OCI-LY3 (cell line): ENCODE measurements around the gene PGP.
A peak's percentile ranks its signal among the peaks of the same experiment; 100 is the strongest.

ENCODE experiments used
- H2AFZ ChIP-seq: fragments of 200-600, 300-600 bp; shearing (Covaris generic); 2 replicates; pipeline ENCODE4 v1.6.0; 2014; ENCODE audit warnings: antibody characterized with exemption, low read depth, low read length
- H3K27ac ChIP-seq: fragments of 200-600, 300-600 bp; sonication (generic); 2 replicates; pipeline ENCODE4 v1.5.1; 2014; ENCODE audit warnings: mild to moderate bottlenecking, low read length, moderate library complexity, mixed read lengths
- H3K27me3 ChIP-seq: fragments of 200-600, 300-600 bp; sonication (generic); 2 replicates; pipeline ENCODE4 v1.6.1; 2014; ENCODE audit warnings: low read depth, low read length, mixed read lengths
- H3K36me3 ChIP-seq: fragments of 200-600, 300-600 bp; sonication (generic); replicated peaks from 2 replicates; pipeline ENCODE3; 2014; ENCODE audit warnings: low read depth, low read length, mixed read lengths
- H3K4me1 ChIP-seq: fragments of 300-600, 200-600 bp; sonication (generic); 2 replicates; pipeline ENCODE4 v1.6.1; 2014; ENCODE audit warnings: low read length, mixed read lengths
- H3K4me2 ChIP-seq: fragments of 200-600, 300-600 bp; sonication (generic); 2 replicates; pipeline ENCODE4 v1.6.1; 2014; ENCODE audit warnings: low read length, mixed read lengths
- H3K4me3 ChIP-seq: fragments of 300-600, 200-600 bp; sonication (generic); 2 replicates; pipeline ENCODE4 v1.5.1; 2014; ENCODE audit warnings: antibody characterized with exemption, mild to moderate bottlenecking, low read length, moderate library complexity
- H3K79me2 ChIP-seq: fragments of 300-600, 200-600 bp; shearing (Covaris generic); 2 replicates; pipeline ENCODE4 v1.6.1; 2014; ENCODE audit warnings: mild to moderate bottlenecking, low read length, mixed read lengths
- H3K9ac ChIP-seq: fragments of 300-600, 200-600 bp; shearing (Covaris generic); 2 replicates; pipeline ENCODE4 v1.6.0; 2014; ENCODE audit warnings: mild to moderate bottlenecking, low read length, moderate library complexity
- H3K9me3 ChIP-seq: fragments of 200-600, 300-600 bp; shearing (Covaris generic); 2 replicates; pipeline ENCODE4 v1.6.1; 2014; ENCODE audit warnings: low read length, mixed read lengths; ENCODE audit not compliant: insufficient read depth
- H4K20me1 ChIP-seq: fragments of 200-600, 300-600 bp; sonication (generic); 2 replicates; pipeline ENCODE4 v1.6.1; 2016; ENCODE audit warnings: low read length, mixed read lengths; ENCODE audit not compliant: insufficient read depth
- EZH2phosphoT487 ChIP-seq: fragments of 200-600 bp; shearing (Covaris generic); IDR thresholded peaks from 2 replicates; pipeline ENCODE4 v1.6.1; 2018; ENCODE audit warnings: antibody characterized with exemption, mixed run types, low read depth
- TF ChIP-seq, protein P1 (sequence below): fragments of 200-600, 300-600 bp; sonication (generic); IDR thresholded peaks from 2 replicates; pipeline ENCODE4 v1.5.1; 2014; ENCODE audit warnings: antibody characterized with exemption, low read length, low read depth

PGP gene

DNA sequence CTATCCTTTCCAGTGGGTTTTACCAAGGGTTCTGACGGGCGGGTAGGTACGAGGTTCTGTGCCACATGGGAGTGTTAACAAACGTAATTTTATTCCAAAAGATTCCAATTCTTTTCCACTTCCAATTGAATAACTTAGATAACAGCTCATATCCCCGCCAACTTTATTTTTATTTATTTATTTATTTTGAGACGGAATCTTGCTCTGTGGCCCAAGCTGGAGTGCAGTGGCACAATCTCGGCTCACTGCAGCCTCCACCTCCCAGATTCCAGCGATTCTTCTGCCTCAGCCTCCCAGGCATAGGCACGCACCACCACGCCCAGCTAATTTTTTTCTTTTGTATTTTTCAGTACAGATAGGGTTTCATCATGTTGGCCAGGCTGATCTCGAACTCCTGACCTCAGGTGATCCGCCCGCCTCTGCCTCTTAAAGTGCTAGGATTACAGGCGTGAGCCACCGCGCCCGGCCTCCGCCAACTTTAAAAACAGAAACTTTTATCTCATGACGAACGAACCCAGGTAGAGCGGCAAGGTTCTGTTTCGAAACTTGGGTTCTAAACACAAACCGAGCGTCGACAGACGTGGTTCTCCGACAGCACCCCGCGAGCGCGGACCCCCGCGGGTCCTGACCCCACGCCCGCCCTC lies 36.1 kb upstream of the PGP start:
- peak overlapping the region; percentile 72 for H3K9ac ChIP-seq
- H3K4me1 ChIP-seq: peaks cover 32% of the 10 kb centered on the region
- peaks cover 19% of the 10 kb centered on the region for H3K36me3 ChIP-seq
- H3K79me2 ChIP-seq: peaks cover 31% of the 10 kb centered on the region
- H2AFZ ChIP-seq: no peak overlapping the region
- peaks cover 20% of the 10 kb centered on the region for H4K20me1 ChIP-seq
- H3K4me2 ChIP-seq: peak overlapping the region; percentile 100
- no peaks in the 10 kb centered on the region for H3K9me3 ChIP-seq
- peak overlapping the region; percentile 92 for H3K4me3 ChIP-seq
- no peaks in the 10 kb centered on the region for H3K27me3 ChIP-seq
- H3K27ac ChIP-seq: peak overlapping the region; percentile 74
- TF ChIP-seq, protein P1, sequence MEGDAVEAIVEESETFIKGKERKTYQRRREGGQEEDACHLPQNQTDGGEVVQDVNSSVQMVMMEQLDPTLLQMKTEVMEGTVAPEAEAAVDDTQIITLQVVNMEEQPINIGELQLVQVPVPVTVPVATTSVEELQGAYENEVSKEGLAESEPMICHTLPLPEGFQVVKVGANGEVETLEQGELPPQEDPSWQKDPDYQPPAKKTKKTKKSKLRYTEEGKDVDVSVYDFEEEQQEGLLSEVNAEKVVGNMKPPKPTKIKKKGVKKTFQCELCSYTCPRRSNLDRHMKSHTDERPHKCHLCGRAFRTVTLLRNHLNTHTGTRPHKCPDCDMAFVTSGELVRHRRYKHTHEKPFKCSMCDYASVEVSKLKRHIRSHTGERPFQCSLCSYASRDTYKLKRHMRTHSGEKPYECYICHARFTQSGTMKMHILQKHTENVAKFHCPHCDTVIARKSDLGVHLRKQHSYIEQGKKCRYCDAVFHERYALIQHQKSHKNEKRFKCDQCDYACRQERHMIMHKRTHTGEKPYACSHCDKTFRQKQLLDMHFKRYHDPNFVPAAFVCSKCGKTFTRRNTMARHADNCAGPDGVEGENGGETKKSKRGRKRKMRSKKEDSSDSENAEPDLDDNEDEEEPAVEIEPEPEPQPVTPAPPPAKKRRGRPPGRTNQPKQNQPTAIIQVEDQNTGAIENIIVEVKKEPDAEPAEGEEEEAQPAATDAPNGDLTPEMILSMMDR: no peak
- TF ChIP-seq EZH2phosphoT487: no peak

DNA sequence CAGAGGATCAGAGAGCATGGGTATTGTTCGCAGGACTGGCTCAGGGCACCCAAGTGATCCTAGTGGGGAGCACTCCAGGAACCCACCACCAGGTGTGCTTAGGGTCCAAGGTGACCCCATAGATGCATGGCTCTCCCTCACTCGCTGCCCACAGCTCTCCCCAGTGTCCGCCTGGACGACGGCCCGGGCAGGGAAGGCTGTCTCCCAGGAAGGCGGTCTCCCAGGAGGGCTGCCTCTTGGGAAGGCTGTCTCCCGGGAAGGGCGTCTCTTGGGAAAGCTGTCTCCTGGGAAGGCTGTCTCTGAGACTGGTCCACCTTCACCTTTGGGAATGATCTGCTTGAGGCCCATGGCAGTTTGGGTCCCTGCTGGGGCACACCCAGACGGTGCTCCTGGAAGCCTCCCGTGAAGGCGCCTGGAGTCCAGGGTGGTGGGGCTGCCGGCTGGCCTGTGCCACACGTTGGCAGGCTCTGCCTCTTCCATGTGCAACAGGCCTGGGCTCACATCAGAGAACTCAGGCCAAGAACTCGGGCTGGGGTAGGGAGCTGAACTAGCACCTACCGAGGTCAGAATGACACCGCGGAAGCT lies 31.8 kb upstream of the PGP start:
- Histone ChIP-seq H4K20me1 (no peaks in the 10 kb centered on the region), H2AFZ (no peak overlapping the region), H3K36me3 (peaks cover 23% of the 10 kb centered on the region), H3K79me2 (peaks cover 24% of the 10 kb centered on the region), H3K4me3 (no peak overlapping the region), H3K9ac (no peak overlapping the region), H3K27me3 (no peaks in the 10 kb centered on the region), H3K27ac (no peak overlapping the region), H3K4me2 (no peak overlapping the region), H3K9me3 (no peaks in the 10 kb centered on the region), H3K4me1 (peaks cover 6% of the 10 kb centered on the region)
- TF ChIP-seq, protein P1: no peak
- TF ChIP-seq EZH2phosphoT487: no peak

DNA sequence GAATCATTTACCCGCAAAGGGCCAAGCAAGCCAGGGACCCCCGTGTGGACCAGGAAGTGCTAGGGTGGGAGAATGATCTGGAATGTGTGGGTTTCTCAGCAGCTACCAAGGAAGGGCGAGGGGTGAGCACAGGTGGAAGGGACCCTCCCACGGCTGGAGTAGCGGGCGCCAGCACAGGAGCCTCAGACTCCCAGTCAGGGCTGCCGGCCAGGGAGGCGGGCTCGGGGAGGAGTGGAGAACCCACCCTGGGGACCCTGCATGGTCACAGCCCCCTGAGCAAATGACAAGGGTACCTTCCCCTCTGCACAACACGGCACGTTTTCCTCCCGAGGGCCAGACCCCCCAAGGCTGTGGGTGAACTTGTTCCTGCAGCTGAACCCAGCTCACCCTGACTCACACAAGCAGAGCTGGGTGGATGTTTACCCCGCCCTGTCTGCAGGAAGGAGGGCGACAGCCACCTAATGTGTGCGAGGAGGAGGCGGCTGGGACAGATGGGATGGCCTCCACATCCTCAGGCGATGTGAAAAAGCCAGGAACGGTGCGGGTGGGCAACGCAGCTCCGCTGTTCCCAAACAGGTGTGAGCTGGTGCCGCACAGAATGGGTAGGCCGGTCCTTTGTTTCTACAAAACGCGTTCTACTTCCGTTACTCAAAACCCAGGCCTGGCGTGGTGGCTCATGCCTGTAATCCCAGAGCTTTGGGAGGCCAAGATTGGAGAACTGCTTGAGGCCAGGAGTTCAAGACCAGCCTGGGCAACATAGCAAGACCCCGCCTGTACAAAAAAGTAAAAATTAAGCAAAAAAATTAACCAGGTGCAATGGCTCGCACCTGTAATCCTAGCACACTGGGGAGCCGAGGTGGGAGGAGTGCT lies 30.5 kb upstream of the PGP start:
- Histone ChIP-seq H3K4me3 (no peak overlapping the region), H3K9ac (no peak overlapping the region), H3K4me2 (no peak overlapping the region), H3K79me2 (peaks cover 16% of the 10 kb centered on the region), H3K27me3 (no peaks in the 10 kb centered on the region), H3K36me3 (peaks cover 23% of the 10 kb centered on the region), H3K9me3 (no peaks in the 10 kb centered on the region), H4K20me1 (no peaks in the 10 kb centered on the region), H2AFZ (no peak overlapping the region), H3K27ac (no peak overlapping the region), H3K4me1 (peaks cover 3% of the 10 kb centered on the region)
- TF ChIP-seq EZH2phosphoT487: no peak
- TF ChIP-seq, protein P1: no peak

DNA sequence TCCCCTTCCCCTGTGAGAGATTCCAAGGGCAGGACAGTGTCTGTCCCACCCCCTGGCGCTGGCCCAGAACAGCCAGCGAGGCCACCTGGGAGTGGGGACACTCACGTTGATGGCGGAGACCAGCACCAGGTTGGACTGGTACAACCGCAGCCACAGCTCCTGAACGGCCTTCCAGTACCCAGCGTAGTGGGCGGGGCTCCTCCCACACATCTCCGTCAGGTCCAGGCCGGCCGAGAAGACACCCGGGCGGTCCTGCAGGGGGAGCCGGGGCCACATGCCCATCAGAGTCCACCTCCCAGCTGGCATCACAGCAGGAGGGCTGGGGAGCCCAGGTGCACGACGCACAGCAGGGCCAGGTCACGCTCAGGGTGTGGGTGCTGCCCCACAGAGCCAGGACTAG lies 29.7 kb upstream of the PGP start:
- Histone ChIP-seq H3K4me3 (no peak overlapping the region), H3K36me3 (peaks cover 25% of the 10 kb centered on the region), H3K27me3 (no peaks in the 10 kb centered on the region), H4K20me1 (no peaks in the 10 kb centered on the region), H3K9me3 (no peaks in the 10 kb centered on the region), H3K9ac (no peak overlapping the region), H2AFZ (no peak overlapping the region), H3K27ac (no peak overlapping the region), H3K4me2 (no peak overlapping the region), H3K4me1 (no peaks in the 10 kb centered on the region), H3K79me2 (peaks cover 8% of the 10 kb centered on the region)
- no peak for TF ChIP-seq EZH2phosphoT487
- TF ChIP-seq, protein P1: no peak
